Measurements from ENCODE around the gene CYYR1. TPM values are rescaled to one million over a fixed set of nuclear protein-coding genes. Genes with fewer than 3 reads are reported as not detected.

The CYYR1 gene
- total RNA-seq, 1 experiment from 2014 or later: 0.12 TPM

DNA sequence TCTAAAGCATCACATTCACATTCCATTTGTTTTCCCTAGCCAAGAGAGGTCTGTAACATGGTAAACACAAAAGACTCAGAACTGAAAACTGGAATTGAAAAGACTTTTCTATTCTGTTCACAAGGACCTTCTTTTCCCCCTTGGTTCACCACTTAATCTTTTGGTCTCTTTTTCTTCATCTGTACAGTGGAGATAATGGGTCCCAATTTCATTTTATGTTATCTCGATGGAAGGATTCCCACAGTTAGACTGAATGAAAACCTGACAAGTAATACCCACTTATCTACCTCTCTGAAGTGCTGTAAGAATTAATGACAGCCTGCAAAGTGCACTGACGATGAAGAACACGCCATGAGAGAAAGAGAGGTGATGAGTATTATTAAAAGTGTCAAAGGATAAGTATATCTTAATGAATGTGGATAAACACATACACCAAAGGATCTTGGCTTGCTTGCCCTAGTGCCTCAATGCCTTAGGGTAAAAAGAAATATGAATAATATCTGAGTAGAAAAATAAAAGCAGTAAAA, 71.5 kb downstream of the CYYR1 start:
- TF ChIP-seq CBX3 (IDR thresholded peaks at IDR 0.05; ENCODE audit: low read depth): no peak
- TF ChIP-seq EGR1 (IDR thresholded peaks at IDR 0.05; ENCODE audit: low read depth): no peak
- TF ChIP-seq CEBPB (IDR thresholded peaks at IDR 0.05; ENCODE audit: low read depth): no peak
- no peak for TF ChIP-seq ZNF274 (IDR thresholded peaks at IDR 0.05; ENCODE audit: low read depth, low read length)
- no peak for TF ChIP-seq YY1 (IDR thresholded peaks at IDR 0.05; ENCODE audit: extremely low read depth, insufficient replicate concordance, low read depth, low read length)
- no peak for TF ChIP-seq POLR2AphosphoS5 (IDR thresholded peaks at IDR 0.05; ENCODE audit: low read depth, low read length)
- no peak for TF ChIP-seq EZH2phosphoT487 (IDR thresholded peaks at IDR 0.05; ENCODE audit: borderline replicate concordance)
- no peak for TF ChIP-seq SIN3A (IDR thresholded peaks at IDR 0.05; ENCODE audit: low read depth)
- no peak for TF ChIP-seq ZFX (IDR thresholded peaks at IDR 0.05)
- no peak overlapping the region for H3K9ac ChIP-seq (ENCODE audit: low read length)
- RAD21 ChIA-PET (ENCODE audit: low non-redundant PET in 1 of 2, low total read pairs in 2 of 2, uncharacterized antibody in 2 of 2, unreplicated experiment in 2 of 2): no interaction called here

DNA sequence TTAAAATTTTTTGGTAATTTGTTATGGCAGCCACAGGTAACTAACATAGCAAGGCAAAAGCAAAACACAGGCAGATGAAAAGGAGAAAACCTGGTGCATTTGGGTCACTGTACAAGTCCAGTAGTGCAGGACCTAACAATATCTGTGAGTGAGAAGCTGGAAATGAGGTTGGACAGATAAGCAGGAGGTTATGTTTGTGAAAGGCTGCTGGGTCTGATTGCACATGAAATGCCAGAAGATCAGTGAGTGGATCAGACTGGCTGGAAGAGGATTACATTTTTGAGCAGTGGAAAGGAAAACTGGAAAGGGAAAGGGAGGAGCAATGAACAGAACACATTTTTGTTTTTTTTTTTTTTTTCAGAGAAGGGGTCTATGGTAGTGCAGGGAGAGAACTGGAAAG, 73.6 kb downstream of the CYYR1 start:
- CTCF ChIA-PET: no interaction called here
- POLR2A ChIA-PET: no interaction called here
- TF ChIP-seq SP1 (IDR thresholded peaks at IDR 0.05; ENCODE audit: low read depth) (no peak), REST (IDR thresholded peaks at IDR 0.05; ENCODE audit: low read depth) (no peak), SIN3A (IDR thresholded peaks at IDR 0.05; ENCODE audit: low read depth) (no peak), SRF (IDR thresholded peaks at IDR 0.05; ENCODE audit: low read depth) (no peak), CEBPB (IDR thresholded peaks at IDR 0.05; ENCODE audit: low read depth) (no peak), ELF1 (IDR thresholded peaks at IDR 0.05; ENCODE audit: borderline replicate concordance, low read depth) (no peak), EGR1 (IDR thresholded peaks at IDR 0.05; ENCODE audit: low read depth) (no peak), POLR2AphosphoS5 (IDR thresholded peaks at IDR 0.05; ENCODE audit: low read depth, low read length) (no peak), POLR2A (IDR thresholded peaks at IDR 0.05; ENCODE audit: borderline replicate concordance, extremely low read depth, insufficient read depth, insufficient read length) (no peak), TCF7L2 (IDR thresholded peaks at IDR 0.05; ENCODE audit: borderline replicate concordance, extremely low read depth, insufficient read depth, insufficient read length) (no peak)
- TF ChIP-seq, protein P1, sequence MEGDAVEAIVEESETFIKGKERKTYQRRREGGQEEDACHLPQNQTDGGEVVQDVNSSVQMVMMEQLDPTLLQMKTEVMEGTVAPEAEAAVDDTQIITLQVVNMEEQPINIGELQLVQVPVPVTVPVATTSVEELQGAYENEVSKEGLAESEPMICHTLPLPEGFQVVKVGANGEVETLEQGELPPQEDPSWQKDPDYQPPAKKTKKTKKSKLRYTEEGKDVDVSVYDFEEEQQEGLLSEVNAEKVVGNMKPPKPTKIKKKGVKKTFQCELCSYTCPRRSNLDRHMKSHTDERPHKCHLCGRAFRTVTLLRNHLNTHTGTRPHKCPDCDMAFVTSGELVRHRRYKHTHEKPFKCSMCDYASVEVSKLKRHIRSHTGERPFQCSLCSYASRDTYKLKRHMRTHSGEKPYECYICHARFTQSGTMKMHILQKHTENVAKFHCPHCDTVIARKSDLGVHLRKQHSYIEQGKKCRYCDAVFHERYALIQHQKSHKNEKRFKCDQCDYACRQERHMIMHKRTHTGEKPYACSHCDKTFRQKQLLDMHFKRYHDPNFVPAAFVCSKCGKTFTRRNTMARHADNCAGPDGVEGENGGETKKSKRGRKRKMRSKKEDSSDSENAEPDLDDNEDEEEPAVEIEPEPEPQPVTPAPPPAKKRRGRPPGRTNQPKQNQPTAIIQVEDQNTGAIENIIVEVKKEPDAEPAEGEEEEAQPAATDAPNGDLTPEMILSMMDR (IDR thresholded peaks at IDR 0.05 in 2 of 3, conservative IDR thresholded peaks at IDR 0.05 in 1 of 3; ENCODE audit: borderline replicate concordance in 1 of 3, insufficient read depth in 1 of 3, low read depth in 2 of 3, low read length in 2 of 3): no peak

More for the DNA sequence above, 71.5 kb downstream of the CYYR1 start:
- Histone ChIP-seq H3K4me3 (replicated peaks in 1 of 2; ENCODE audit: low read depth in 1 of 2, low read length in 2 of 2) (no peak overlapping the region), H3K4me1 (ENCODE audit: control insufficient read depth in 1 of 2, insufficient read depth in 2 of 2, low read length in 2 of 2) (no peaks in the 10 kb centered on the region), H3K9me2 (ENCODE audit: insufficient read depth) (no peaks in the 10 kb centered on the region), H3K27ac (ENCODE audit: low read depth, low read length) (no peak overlapping the region), H4K20me1 (ENCODE audit: insufficient read depth) (no peaks in the 10 kb centered on the region), H2AFZ (ENCODE audit: low read depth, low read length, poor library complexity, severe bottlenecking) (no peak overlapping the region), H3K36me3 (ENCODE audit: control insufficient read depth in 1 of 2, insufficient read depth in 2 of 2, low read length in 2 of 2) (no peaks in the 10 kb centered on the region), H3K27me3 (ENCODE audit: insufficient read depth, low read length) (no peaks in the 10 kb centered on the region), H3K4me2 (ENCODE audit: low read length) (no peak overlapping the region), H3K79me2 (ENCODE audit: insufficient read depth, low read length) (no peaks in the 10 kb centered on the region), H3K9me3 (ENCODE audit: control insufficient read depth in 1 of 2, insufficient read depth in 1 of 2, low read depth in 1 of 2, low read length in 2 of 2) (0 out of 4 replicates have a peak, but pooled peaks cover 0 to 3% of the 10 kb centered on the region in 2 experiments)
- DNase-seq (ENCODE audit: low read depth, low spot score) (no peak), ATAC-seq (no peak)
- ChIA-PET POLR2A (no interaction called here), CTCF (no interaction called here)
- BruUV-seq (replicated peaks): no TSS peak
- intact Hi-C loops (cut with micrococcal nuclease): no loop called here

More for the DNA sequence above, 73.6 kb downstream of the CYYR1 start:
- Histone ChIP-seq H3K27ac (ENCODE audit: low read depth, low read length) (no peak overlapping the region), H3K4me1 (ENCODE audit: control insufficient read depth in 1 of 2, insufficient read depth in 2 of 2, low read length in 2 of 2) (no peaks in the 10 kb centered on the region), H3K9me3 (ENCODE audit: control insufficient read depth in 1 of 2, insufficient read depth in 1 of 2, low read depth in 1 of 2, low read length in 2 of 2) (peaks cover 0 to 7% of the 10 kb centered on the region in 2 experiments; a peak in 1 of 4 replicates), H3K36me3 (ENCODE audit: control insufficient read depth in 1 of 2, insufficient read depth in 2 of 2, low read length in 2 of 2) (no peaks in the 10 kb centered on the region), H2AFZ (ENCODE audit: low read depth, low read length, poor library complexity, severe bottlenecking) (no peak overlapping the region), H3K27me3 (ENCODE audit: insufficient read depth, low read length) (no peaks in the 10 kb centered on the region), H3K9me2 (ENCODE audit: insufficient read depth) (no peaks in the 10 kb centered on the region), H3K4me2 (ENCODE audit: low read length) (no peak overlapping the region), H3K4me3 (replicated peaks in 1 of 2; ENCODE audit: low read depth in 1 of 2, low read length in 2 of 2) (no peak overlapping the region), H3K9ac (ENCODE audit: low read length) (no peak overlapping the region), H4K20me1 (ENCODE audit: insufficient read depth) (no peaks in the 10 kb centered on the region), H3K79me2 (ENCODE audit: insufficient read depth, low read length) (no peaks in the 10 kb centered on the region)
- RAD21 ChIA-PET (ENCODE audit: low non-redundant PET in 1 of 2, low total read pairs in 2 of 2, uncharacterized antibody in 2 of 2, unreplicated experiment in 2 of 2): no interaction called here
- no peak for ATAC-seq
- no peak for DNase-seq (ENCODE audit: low read depth, low spot score)
- no TSS peak for BruUV-seq (replicated peaks)
- intact Hi-C loops (cut with micrococcal nuclease): no loop called here
